K562 (cell line): ENCODE results near the gene HBG1. TPM values are rescaled to one million over a fixed set of nuclear protein-coding genes. Genes with fewer than 3 reads are reported as not detected.
A peak's percentile ranks its signal among the peaks of the same experiment; 100 is the strongest.

Experiments used
- AFF1 ChIP-seq, 2 experiments: fragments of 450-650 bp; IDR thresholded peaks; 2 replicates each; pipeline ENCODE4 v1.6.1; 2018; ENCODE audit warnings: mild to moderate bottlenecking in 2 of 2, low read depth in 1 of 2; ENCODE audit not compliant: partially characterized antibody in 2 of 2
- BCOR ChIP-seq: fragments of 450-650 bp; IDR thresholded peaks from 2 replicates; pipeline ENCODE4 v1.6.1; 2016
- ELF4 ChIP-seq: fragments of 450-650 bp; formaldehyde crosslinking; IDR thresholded peaks from 2 replicates; pipeline ENCODE4 v1.4.0; 2022; ENCODE audit warnings: missing genetic modification characterization
- EZH2 ChIP-seq: IDR thresholded peaks from 2 replicates; pipeline ENCODE4 v1.6.1; 2012; ENCODE audit warnings: low read depth, mild to moderate bottlenecking, inconsistent platforms, low read length, borderline replicate concordance
- LCOR ChIP-seq: sonication (generic); formaldehyde crosslinking; IDR thresholded peaks from 2 replicates; pipeline ENCODE4 v1.8.0; 2022; ENCODE audit warnings: mild to moderate bottlenecking, missing genetic modification reagents
- NCOA1 ChIP-seq: fragments of 450-650 bp; IDR thresholded peaks from 2 replicates; pipeline ENCODE4 v1.6.1; 2016; ENCODE audit warnings: low read depth
- PYGO2 ChIP-seq: fragments of 450-650 bp; IDR thresholded peaks from 2 replicates; pipeline ENCODE4 v1.6.1; 2016; ENCODE audit warnings: mild to moderate bottlenecking, missing genetic modification characterization, moderate library complexity, missing compliant biosample characterization
- RAD21 ChIP-seq, 2 experiments: fragments of 250-450 bp in 1 of 2; fragments of 450-650 bp in 1 of 2; sonication (Bioruptor Pico) in 1 of 2; formaldehyde crosslinking in 1 of 2; IDR thresholded peaks in 1 of 2; conservative IDR thresholded peaks in 1 of 2; 2 replicates each; pipeline versions ENCODE4 v1.4.0 to v1.8.0; 2020 to 2022; ENCODE audit warnings: mild to moderate bottlenecking in 2 of 2, moderate library complexity in 1 of 2
- SREBF2 ChIP-seq: sonication (generic); formaldehyde crosslinking; IDR thresholded peaks from 2 replicates; pipeline ENCODE4 v1.4.0; 2020; ENCODE audit warnings: mild to moderate bottlenecking, missing genetic modification reagents
- SUPT5H ChIP-seq: fragments of 450-650 bp; IDR thresholded peaks from 2 replicates; pipeline ENCODE4 v1.6.1; 2016
- ZNF146 ChIP-seq: IDR thresholded peaks from one replicate; pipeline ENCODE4 v1.6.1; 2018; ENCODE audit warnings: missing compliant biosample characterization; ENCODE audit not compliant: unreplicated experiment
- ZNF384 ChIP-seq: IDR thresholded peaks from 2 replicates; pipeline ENCODE4 v1.6.1; 2012; ENCODE audit warnings: low read depth, low read length, improper control_type of control experiment
- polyA plus RNA-seq, 8 experiments: library from polyadenylated mRNA; depleted of rRNA in 4 of 8; stranded (reverse) in 5 of 8; unstranded in 3 of 8; fragments of >200 nt; fragmentation: Nextera tagmentation in 2 of 8; fragmentation: Illumina TruSeq in 1 of 8; extraction: Ambion mirVana in 2 of 8; extraction: Trizol in 1 of 8; gene quantifications; 2 replicates each; pipeline versions ENCODE4 v1.2.1 to v1.2.3, GENCODE V29; 2011 to 2014; ENCODE audit warnings: inconsistent platforms in 1 of 8, missing spikeins in 1 of 8
- total RNA-seq, 7 experiments: library from RNA; depleted of rRNA in 6 of 7; stranded (reverse); fragments of >200 nt in 6 of 7; fragmentation: Illumina TruSeq in 2 of 7; extraction: Trizol in 2 of 7; gene quantifications; 2 replicates each; pipeline versions ENCODE4 v1.2.1 to v1.2.3, GENCODE V29; 2011 to 2021; ENCODE audit warnings: low replicate concordance in 1 of 7
- TF ChIP-seq, protein P1 (sequence below): sonication (generic); formaldehyde crosslinking; IDR thresholded peaks from 2 replicates; pipeline ENCODE4 v1.9.0; 2022; ENCODE audit warnings: mild to moderate bottlenecking, missing genetic modification reagents
- TF ChIP-seq, protein P2 (sequence below), 3 experiments: IDR thresholded peaks in 2 of 3; conservative IDR thresholded peaks in 1 of 3; 2 replicates each; pipeline ENCODE4 v1.5.1; 2011 to 2012; ENCODE audit warnings: low read length in 3 of 3, mild to moderate bottlenecking in 3 of 3, control low read depth in 2 of 3, improper control_type of control experiment in 1 of 3, inconsistent platforms in 1 of 3, low read depth in 1 of 3, mixed read lengths in 1 of 3, moderate library complexity in 1 of 3; ENCODE audit not compliant: insufficient read depth in 2 of 3
- TF ChIP-seq, protein P3 (sequence below): fragments of 450-650 bp; formaldehyde crosslinking; IDR thresholded peaks from 2 replicates; pipeline ENCODE4 v1.4.0; 2020; ENCODE audit warnings: mild to moderate bottlenecking, moderate library complexity
- TF ChIP-seq, protein P4 (sequence below): fragments of 450-650 bp; IDR thresholded peaks from 2 replicates; pipeline ENCODE4 v1.6.1; 2018; ENCODE audit warnings: mild to moderate bottlenecking, low read depth; ENCODE audit not compliant: partially characterized antibody

HBG1 gene
- total and polyA plus RNA-seq, 9 of the 15 experiments (the other 6 are each of a cell fraction or from before 2014, with no cell fraction given), result 1,066 to 16,338 (median 4,898) TPM

DNA sequence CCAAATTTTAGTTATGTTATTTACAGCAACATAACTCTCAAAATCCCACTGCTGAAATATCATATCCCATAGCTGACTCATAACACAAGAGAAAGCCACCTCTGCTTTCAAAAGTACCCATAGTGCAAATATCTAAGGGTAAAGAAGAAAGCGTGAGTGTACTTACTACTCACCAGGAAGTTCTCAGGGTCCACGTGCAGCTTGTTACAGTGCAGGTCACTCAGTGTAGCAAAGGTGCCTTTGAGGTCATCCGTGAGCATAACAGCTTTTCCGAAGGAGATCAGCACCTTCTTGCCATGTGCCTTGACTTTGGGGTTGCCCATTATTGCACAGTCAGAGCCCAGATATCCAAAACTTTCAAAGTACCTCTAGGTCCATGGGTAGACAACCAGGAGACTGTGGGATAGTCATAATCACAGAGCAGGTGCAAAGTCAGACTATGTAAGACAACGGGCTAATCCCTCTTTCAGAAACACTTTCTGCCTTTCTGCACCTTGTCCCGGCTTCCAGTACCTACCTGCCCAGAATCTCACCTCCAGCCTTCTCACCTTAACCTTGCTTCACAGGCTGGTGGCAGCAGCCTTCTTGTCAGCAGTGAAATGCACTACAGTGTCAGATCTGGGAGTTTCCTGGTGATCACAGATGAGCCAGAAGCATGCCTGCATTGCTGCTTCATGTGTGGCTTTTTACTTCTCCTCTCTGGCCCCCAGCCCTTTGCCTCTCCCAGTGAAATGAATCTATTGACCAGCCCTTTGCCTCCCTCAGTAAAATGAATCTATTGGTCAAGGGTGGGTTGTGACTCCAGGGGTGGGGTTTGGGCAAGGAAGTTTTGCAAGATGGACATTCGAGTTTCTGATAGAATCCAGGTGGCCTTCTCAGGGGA is 6.5 kb downstream of the HBG1 start (continued):
- TF ChIP-seq RAD21 (CRISPR knock-in tag; conservative IDR thresholded peaks at IDR 0.05 in 1 of 2, IDR thresholded peaks at IDR 0.05 in 1 of 2) (no peak), AFF1 (IDR thresholded peaks at IDR 0.05; ENCODE audit: low read depth in 1 of 2, partially characterized antibody in 2 of 2) (peak in 1 of 2 experiments; percentile 7), ZNF146 (CRISPR knock-in tag) (no peak), EZH2 (no peak), BCOR (no peak), LCOR (0 out of 2 replicates have a peak, but pooled peaks have one; percentile 29), ELF4 (CRISPR knock-in tag) (peak; percentile 5; the same call in 1 of the 2 replicates), PYGO2 (no peak), NCOA1 (no peak), SUPT5H (peak; percentile 88), SREBF2 (no peak), ZNF384 (no peak)
- TF ChIP-seq, protein P1, sequence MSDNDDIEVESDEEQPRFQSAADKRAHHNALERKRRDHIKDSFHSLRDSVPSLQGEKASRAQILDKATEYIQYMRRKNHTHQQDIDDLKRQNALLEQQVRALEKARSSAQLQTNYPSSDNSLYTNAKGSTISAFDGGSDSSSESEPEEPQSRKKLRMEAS (CRISPR knock-in tag), result peak; percentile 89
- TF ChIP-seq, protein P2, sequence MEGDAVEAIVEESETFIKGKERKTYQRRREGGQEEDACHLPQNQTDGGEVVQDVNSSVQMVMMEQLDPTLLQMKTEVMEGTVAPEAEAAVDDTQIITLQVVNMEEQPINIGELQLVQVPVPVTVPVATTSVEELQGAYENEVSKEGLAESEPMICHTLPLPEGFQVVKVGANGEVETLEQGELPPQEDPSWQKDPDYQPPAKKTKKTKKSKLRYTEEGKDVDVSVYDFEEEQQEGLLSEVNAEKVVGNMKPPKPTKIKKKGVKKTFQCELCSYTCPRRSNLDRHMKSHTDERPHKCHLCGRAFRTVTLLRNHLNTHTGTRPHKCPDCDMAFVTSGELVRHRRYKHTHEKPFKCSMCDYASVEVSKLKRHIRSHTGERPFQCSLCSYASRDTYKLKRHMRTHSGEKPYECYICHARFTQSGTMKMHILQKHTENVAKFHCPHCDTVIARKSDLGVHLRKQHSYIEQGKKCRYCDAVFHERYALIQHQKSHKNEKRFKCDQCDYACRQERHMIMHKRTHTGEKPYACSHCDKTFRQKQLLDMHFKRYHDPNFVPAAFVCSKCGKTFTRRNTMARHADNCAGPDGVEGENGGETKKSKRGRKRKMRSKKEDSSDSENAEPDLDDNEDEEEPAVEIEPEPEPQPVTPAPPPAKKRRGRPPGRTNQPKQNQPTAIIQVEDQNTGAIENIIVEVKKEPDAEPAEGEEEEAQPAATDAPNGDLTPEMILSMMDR (IDR thresholded peaks at IDR 0.05 in 2 of 3, conservative IDR thresholded peaks at IDR 0.05 in 1 of 3; ENCODE audit: insufficient read depth in 2 of 3, low read depth in 1 of 3, low read length in 3 of 3), result no peak
- TF ChIP-seq, protein P3, sequence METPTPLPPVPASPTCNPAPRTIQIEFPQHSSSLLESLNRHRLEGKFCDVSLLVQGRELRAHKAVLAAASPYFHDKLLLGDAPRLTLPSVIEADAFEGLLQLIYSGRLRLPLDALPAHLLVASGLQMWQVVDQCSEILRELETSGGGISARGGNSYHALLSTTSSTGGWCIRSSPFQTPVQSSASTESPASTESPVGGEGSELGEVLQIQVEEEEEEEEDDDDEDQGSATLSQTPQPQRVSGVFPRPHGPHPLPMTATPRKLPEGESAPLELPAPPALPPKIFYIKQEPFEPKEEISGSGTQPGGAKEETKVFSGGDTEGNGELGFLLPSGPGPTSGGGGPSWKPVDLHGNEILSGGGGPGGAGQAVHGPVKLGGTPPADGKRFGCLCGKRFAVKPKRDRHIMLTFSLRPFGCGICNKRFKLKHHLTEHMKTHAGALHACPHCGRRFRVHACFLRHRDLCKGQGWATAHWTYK (CRISPR knock-in tag), result 0 out of 2 replicates have a peak, but pooled peaks have one; percentile 12
- TF ChIP-seq, protein P4, sequence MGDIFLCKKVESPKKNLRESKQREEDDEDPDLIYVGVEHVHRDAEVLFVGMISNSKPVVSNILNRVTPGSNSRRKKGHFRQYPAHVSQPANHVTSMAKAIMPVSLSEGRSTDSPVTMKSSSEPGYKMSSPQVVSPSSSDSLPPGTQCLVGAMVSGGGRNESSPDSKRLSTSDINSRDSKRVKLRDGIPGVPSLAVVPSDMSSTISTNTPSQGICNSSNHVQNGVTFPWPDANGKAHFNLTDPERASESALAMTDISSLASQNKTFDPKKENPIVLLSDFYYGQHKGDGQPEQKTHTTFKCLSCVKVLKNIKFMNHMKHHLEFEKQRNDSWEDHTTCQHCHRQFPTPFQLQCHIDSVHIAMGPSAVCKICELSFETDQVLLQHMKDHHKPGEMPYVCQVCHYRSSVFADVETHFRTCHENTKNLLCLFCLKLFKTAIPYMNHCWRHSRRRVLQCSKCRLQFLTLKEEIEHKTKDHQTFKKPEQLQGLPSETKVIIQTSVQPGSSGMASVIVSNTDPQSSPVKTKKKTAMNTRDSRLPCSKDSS, result no peak
